GM19239 (cell line): ENCODE measurements around the gene HDAC8.
A peak's percentile ranks its signal among the peaks of the same experiment; 100 is the strongest.
"Not testable (repeated sequence)": the region's sequence is repeated elsewhere in the genome, so short reads cannot be mapped to it uniquely, and the experiment has no call there.

ENCODE experiments used
- DNase-seq: peaks from one replicate; pipeline ENCODE4 v3.0.0; 2011; ENCODE audit warnings: low spot score; ENCODE audit not compliant: insufficient read length
- FAIRE-seq: peaks from 2 replicates; lab custom pipeline; 2011; peaks lifted over from hg19 to GRCh38; lab: Jason Lieb, UNC

HDAC8 gene

DNA sequence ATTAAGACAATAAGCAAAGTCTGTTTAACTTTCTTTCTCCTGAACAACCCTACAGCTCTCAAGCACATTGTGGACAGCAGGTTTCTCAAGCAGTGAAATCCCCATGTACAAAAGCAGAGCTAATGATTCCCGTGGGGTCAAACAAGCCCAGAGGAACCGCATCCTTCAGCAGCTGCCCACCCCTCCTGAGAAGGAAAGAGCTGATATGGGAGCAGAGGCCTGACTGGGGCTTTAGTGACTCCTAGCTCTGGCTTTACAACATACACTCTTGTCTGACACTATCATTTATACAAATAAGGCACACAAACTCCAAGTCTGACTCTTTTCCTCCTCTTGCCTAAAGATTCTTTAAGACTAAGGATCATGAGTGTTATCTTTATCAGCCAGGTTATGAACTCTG is 32.8 kb downstream of the HDAC8 start:
- FAIRE-seq (peak; percentile 84), DNase-seq (no peak)

DNA sequence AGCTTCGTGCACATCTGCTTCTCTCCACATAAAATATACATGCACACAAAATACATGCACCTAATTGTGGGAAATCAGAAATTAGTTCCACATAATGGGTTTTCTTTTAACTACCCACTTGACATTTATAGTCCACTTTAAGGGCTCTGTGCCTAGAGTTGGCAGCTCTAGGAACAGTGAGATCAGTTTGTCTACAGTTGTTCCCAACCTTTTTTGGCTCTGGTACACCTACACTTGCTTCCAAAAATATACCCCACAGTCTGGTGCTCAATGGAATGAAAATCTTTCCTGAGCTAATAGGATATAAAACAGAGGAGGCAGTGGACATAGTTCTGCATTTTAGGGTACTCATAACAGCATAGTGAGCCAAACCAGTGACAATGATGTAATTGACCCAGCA is 36.1 kb downstream of the HDAC8 start:
- DNase-seq (no peak), FAIRE-seq (no peak)

DNA sequence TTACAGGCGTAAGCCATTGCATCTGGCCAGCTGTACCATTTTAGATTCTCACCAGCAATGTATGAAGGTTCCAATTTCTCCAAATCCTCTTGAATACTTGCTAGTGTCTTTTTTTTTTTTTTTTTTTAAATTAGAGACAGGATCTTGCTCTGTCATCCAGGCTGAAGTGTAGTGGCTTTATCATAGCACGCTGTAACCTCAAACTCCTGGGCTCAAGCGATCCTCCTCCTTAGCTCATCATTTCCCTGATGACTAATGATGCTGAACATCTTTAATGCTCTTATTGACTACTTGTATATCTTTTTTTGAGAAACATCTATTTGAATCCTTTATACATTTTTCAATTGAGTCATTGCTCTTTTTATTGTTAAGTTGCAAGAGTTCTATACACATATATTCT is 40.3 kb downstream of the HDAC8 start:
- FAIRE-seq: no peak
- no peak for DNase-seq

DNA sequence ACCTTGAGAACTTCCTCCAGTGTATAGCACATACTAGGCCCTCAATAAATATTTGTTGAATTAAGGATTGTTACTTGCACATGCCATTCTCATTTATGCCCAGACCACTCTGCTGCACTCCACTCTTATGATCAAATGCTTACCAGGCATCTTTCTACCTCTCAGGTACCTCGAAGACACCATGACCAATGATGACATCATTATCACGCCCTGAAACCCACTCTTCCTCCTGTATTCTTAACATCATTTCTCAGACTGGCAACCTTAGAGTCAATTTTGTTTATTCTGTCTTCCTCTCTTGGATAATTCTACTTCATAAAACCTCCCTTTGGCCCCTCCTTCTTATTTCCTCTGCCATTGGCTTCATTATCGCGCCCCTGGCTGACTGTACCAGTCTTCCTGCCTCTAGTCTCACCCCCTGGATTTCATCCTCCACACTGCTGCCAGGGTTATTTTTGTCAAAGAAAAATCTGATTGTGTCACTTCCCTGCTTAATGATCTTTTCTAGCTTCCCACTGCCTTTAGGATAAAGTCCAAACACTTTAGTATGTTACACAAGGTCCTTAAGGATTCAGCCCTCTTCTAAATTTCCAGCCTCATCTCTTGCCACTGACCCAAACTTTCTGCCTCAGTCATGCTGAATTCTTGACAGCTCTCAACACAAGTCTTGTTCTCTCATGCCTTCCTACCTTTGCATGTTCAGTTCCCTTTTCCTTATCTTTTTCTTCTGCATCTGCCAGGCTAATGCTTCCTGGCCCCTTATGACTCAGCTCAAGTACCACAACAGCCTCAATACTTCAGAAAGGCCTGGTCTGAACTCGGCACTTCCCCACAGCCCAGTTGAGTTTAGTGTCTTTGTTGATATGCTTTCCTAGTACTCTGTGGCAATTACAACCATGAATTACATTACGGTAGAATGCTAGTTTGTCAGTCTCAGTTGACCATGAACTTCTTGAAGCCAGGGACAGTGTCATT is 45.8 kb downstream of the HDAC8 start:
- FAIRE-seq: no peak
- no peak for DNase-seq

DNA sequence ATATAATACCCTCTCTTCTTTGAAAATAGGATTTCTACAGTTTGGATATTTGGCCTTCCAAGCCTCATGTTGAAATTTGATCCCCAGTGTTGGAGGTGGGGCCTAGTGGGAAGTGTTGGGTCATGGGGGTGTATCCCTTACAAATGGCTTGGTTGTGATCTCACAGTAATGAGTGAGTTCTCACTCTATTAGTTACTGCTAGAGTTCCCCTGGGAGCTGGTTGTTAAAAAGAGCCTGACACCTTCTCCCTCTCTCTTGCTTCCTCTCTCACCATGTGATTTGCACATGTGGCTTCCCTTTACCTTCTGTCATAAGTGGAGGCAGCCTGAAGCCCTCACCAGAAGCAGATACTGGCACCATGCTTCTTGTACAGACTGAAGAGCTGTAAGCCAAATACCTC is 73.9 kb downstream of the HDAC8 start:
- DNase-seq (no peak), FAIRE-seq (no peak)

DNA sequence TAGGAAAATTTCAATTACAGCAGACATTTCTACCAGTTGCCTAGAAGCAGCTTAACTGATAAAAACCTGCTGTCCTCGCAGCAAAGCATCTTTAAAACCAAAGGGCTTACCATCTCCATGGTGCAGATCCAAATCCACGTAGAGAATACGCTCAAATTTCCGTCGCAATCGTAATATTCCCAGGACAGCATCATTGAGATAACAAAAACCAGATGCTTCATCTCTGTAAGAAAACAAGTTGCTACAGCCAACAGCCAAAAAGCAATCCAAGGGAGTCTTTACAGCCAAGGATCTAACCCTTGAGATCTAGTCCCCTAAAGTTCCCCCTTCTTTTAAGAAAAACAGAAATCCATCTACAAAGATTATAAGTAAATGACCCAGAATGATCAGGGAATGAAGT is 77.6 kb downstream of the HDAC8 start:
- no peak for DNase-seq
- no peak for FAIRE-seq

DNA sequence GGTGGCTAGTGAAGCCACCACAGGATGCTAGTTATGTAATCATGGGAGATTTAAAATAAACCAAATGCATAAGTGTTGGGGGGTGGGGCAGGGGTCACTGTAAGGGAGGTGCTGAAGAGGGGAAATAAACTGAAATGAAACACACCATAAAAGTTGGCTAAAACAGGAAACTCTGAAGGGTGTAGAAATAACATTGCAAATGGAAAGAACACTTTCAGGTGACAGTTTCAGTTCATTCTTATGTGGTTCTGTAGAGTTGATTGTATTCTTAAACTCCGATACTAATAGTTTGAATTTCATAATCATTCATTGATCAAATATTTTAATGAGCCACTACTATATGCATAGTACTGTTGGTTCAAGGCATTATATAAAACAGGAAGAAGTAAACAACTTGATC is 80.1 kb downstream of the HDAC8 start:
- FAIRE-seq (peak; percentile 86), DNase-seq (no peak)

DNA sequence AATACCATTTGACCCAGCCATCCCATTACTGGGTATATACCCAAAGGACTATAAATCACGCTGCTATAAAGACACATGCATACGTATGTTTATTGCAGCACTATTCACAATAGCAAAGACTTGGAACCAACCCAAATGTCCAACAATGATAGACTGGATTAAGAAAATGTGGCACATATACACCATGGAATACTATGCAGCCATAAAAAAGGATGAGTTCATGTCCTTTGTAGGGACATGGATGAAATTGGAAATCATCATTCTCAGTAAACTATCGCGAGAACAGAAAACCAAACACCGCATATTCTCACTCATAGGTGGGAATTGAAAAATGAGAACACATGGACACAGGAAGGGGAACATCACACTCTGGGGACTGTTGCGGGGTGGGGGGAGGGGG is 82.4 kb downstream of the HDAC8 start:
- DNase-seq, FAIRE-seq: not testable (repeated sequence)

DNA sequence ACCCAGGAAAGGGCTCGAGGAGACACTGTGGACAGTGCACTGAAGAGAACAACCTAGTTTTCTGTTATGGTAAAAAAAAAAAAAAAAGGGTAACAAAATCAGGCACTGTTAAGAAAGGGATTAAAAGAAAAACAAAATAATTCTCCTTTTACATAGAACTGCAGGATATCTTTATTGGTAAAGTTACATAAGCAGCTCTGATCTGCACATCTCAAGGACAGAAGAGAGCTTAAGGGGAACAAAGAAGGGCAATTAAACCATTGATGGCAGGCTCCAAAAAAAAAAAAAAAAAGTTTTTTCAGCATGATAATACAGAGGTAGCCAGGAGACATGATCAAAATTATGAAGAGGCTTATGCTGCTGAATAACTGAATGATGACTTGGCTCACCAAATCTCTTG is 85.0 kb downstream of the HDAC8 start:
- DNase-seq: no peak
- no peak for FAIRE-seq

DNA sequence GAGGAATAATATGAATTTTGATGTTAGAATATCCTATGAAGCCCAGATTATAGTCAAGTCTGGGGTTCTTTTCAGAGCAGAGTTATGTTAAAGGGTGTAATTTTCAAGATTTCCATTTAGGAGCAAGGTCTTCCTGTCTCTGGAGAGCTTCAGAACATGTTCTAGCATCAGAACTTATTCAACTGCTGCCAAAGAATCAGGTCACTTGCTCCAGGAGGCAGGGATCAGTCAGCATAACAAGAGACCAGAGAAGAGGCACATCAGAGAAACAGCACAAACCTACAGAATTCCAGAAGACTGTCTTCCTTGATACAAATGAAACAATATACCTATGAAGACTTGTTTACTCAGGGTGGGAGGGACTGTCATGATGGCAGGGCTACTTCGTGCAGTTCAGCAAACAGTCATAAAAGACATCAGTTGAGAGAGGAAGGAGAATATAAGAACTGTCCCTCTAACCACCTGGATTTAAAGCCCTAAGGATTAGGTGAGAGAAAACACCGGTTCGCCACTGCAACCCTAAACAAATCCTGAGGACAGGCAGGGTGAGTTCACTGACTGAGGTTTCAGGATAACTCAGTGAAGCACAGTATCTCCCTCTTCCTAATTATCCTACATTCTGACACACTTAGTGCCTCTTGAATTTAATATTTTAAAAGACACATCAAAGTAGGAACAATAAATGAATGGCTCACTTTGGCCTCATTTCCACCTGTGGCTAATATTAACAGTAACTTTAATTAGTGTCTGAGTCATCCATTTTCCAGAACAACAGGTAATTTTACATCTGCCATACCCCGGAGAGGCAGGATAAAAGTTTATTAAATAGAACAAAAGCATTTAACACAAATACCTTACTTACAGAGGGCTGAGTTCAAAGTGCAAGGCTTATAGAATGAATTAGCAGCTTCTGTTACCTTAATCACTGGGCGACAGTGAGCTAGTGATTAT is 93.0 kb downstream of the HDAC8 start:
- DNase-seq: no peak
- no peak for FAIRE-seq

DNA sequence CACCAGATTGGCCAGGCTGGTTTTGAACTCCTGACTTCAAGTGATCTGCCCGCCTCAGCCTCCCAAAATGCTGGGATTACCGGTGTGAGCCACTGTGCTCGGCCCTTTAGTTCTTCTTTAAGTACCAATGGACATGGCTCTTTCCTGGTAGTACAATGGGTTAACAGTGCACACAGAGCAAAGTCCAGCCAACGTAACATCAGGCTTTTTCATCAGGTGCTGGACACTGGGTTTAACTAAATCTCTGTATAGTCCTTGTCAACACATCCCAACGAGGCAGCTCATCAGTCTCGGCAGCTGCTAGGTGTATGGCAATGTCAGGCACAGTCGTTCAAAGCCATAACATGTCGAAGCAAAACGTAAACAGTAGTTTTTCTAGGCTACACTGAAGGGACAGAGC is 93.8 kb downstream of the HDAC8 start:
- DNase-seq (no peak), FAIRE-seq (no peak)

DNA sequence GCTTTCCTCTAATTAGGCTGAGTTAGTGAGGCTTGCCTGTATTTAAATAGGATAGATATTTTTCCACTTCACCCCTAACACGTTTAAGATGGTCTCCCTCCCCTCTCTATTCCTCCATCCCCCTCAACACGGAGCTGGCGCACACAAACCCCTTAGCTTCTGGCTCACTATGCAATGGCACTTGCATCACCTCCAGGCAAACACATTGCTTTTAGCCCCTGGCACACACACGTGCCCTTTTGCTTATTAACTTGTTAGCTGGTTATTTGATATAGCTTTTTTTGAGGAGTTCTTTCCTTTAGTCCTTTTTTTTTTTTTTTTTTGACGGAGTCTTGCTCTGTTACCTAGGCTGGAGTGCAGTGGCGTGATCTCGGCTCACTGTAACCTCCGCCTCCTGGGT is 94.3 kb downstream of the HDAC8 start:
- DNase-seq (no peak), FAIRE-seq (no peak)

DNA sequence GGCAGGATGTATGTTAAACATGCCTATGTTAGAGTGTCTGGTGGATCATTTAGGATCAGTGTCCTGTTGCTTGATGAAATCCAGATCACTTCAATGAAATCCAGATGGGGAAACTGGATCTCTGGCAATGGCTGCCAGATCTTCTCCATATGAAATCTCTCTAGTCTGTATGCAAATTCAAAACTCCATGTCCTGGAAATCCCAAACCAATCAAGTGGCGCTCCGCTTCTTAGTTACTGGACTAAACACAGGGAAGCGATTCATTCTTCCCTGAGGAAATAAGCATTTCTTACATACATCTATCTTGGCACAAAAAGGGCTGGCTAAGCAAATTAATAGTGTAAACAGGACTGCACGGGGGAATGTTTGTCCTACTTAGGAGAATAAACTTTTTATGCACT is 94.9 kb downstream of the HDAC8 start:
- FAIRE-seq (no peak), DNase-seq (no peak)

DNA sequence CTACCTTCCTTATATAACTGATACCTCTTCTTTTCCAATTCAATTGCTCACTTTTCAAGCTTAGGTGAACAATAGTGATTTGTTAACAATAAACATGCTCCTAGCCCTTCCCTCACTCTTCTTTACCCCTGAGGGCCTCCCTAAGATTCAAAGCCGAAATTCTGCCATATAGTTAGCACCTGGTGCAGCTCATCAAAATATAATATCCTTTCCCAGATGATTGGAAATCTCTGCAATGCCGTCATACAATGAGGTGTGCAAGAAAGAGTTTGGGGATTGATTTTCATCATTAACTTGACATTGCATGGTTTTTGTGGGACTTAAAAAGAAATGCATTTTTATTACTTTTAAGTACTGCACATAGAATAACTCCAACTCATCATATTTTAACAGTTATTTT is 95.3 kb downstream of the HDAC8 start:
- FAIRE-seq (no peak), DNase-seq (no peak)

DNA sequence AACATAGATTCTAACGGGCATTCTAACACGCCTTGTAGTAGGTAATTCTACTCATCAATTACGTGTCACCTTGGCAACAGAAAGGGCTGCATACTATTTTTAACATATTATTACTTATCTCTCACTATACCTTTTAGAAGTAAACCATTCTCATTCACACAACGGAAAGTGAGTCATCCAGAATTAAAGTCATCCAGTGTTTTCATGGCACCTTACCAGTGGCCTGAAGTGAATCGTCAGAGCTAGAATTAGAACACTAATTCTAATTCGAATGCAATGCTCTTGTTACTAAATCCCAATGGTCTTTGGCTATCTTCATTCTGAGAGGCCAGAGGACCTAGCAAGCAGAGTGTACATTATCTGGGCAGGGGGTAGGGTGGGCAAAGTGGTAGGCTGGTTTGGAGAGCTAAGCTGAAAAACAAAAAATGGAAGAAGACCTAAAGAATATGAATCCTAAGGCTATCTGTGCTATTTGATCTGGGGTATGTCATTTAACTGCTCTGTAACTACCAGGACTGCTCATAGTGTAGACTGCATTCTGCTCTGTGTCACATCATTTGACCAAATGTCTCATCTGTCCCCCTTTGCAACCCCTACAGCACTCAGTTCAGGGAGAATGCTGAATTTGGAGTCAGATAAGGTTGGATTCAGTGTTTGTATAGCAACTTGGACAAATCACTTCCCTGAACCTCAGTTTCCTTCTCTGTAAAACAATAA is 96.5 kb downstream of the HDAC8 start:
- FAIRE-seq (no peak), DNase-seq (no peak)

DNA sequence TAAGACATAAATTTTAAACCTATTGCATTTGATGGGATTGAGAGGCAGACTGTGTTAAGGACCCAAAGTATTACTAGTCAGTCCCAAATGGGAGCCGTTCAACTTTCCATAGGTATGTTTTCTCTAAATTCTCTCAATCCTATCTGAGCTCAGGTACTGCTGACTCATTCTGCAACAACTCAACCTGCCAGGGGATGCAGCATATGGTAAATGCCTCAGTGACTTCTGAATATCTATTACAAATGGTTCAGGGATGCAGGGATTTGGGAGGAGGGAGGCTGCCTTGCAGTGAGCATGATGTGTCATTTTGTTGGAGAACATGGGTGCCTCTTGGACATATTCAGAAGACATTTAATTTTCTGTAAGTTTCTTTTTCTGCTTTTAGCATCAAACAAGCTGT is 97.3 kb downstream of the HDAC8 start:
- no peak for FAIRE-seq
- DNase-seq: no peak

DNA sequence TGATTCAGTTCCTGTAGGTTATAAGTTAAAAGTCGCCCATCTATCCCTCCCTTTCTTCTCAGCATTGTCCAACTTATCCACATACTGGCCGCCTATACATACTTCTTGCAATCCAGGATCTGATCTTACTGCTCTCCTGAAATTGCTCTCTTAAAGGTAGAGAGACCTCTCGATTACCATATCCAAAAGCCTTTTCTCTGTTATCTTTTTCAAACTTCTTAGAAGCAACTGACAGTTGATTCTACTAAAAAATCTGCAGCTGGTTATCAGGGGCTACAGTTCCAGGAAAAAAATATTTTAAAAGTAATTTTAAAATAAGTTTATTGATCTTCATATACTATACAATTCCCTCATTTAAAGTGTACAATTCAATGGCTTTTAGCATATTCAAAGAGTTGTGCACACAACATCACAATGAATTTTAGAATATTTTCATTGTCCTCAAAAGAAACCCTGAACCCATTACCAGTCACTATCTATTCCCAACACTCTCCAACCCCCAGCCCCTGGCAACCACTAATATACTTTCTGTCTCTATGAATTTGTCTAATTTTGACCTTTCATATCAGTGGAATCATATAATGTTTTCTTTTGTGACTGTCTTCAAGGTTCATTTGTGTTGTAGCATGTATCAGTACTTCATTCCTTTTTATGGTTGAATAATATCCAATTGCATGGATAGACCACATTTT is 102.0 kb downstream of the HDAC8 start:
- FAIRE-seq (no peak), DNase-seq (no peak)

DNA sequence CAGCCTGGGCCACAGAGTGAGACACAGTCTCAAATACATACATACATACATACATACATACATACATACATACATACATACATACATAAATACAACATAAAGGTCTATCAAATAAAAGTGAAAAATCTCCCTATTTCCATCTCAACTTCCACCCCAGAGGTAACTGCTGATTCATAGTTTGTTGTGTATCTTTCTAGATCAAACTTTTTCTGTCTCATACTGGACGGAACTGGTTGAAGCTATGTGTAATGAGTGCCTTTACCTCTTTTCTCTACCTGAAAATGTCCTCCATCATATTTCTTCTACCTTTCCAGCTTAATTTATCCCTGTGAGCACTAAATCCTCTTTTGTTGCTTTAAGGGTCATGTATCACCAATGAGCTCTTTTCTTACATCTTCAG is 102.5 kb downstream of the HDAC8 start:
- FAIRE-seq: no peak
- DNase-seq: no peak

DNA sequence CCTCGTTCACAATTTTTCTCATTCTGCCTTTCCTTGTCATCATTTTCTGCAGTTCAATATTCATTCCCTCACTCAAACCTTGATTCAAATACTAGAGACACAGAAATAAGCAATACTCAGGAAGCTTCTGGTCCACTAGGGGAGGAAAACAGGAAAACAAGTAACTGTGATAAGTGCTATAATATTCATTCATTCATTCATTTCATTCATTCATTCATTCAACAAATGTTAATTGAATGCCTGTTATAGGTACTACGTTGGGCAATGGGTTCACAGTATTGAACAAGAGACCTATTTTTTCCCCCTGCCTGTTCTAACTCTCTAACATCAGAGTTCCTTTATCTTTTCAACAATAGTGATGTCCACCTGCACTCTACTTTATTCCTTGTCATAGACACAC is 104.0 kb downstream of the HDAC8 start:
- peak; percentile 80 for FAIRE-seq

DNA sequence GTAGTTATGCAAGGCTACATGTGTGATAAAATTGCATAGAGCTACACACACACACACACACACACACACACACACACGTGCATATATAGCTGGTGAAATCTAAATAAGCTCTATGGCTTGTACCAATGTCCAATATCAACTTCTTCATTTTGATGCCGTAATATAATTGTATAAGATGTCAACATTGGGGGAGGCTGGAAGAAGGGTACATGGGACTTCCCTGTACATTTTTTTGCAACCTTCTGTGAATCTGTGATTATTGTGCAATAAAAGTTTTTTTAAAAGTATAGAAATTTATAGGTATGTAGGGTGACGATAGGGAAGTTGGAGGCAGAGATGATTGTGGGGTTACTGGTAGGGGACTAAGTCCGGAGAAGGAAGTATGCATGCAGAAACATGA is 105.5 kb downstream of the HDAC8 start:
- FAIRE-seq: no peak

More for the DNA sequence above, 104.0 kb downstream of the HDAC8 start:
- DNase-seq: no peak

More for the DNA sequence above, 105.5 kb downstream of the HDAC8 start:
- no peak for DNase-seq
